Measurements from ENCODE around the gene SMAD4. TPM values are rescaled to one million over a fixed set of nuclear protein-coding genes. Genes with fewer than 3 reads are reported as not detected.

Gene SMAD4
- total RNA-seq, 1 experiment from 2014 or later = 75.8 TPM

- CTCF ChIA-PET = interaction anchor here (0.6 to 1.6 kb wide), 3 partner anchors 9 to 200 kb away, joined by 3 to 5 read pairs (median 3); no protein-coding TSS in a partner anchor
- H3K36me3 Mint-ChIP-seq (ENCODE audit: insufficient read depth, unreplicated experiment) = peaks cover 8% of the 10 kb centered on the region
- no TSS peak for BruUV-seq (replicated peaks)
- H3K4me1 Mint-ChIP-seq (ENCODE audit: insufficient read depth, unreplicated experiment) = no peaks in the 10 kb centered on the region
- POLR2A ChIA-PET = interaction anchor here (2.2 kb wide), 1 partner anchor 10 kb away, joined by 11 read pairs; the partner anchor contains the start of gene SMAD4
- TF ChIP-seq, protein P1, sequence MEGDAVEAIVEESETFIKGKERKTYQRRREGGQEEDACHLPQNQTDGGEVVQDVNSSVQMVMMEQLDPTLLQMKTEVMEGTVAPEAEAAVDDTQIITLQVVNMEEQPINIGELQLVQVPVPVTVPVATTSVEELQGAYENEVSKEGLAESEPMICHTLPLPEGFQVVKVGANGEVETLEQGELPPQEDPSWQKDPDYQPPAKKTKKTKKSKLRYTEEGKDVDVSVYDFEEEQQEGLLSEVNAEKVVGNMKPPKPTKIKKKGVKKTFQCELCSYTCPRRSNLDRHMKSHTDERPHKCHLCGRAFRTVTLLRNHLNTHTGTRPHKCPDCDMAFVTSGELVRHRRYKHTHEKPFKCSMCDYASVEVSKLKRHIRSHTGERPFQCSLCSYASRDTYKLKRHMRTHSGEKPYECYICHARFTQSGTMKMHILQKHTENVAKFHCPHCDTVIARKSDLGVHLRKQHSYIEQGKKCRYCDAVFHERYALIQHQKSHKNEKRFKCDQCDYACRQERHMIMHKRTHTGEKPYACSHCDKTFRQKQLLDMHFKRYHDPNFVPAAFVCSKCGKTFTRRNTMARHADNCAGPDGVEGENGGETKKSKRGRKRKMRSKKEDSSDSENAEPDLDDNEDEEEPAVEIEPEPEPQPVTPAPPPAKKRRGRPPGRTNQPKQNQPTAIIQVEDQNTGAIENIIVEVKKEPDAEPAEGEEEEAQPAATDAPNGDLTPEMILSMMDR (IDR thresholded peaks at IDR 0.05; ENCODE audit: unreplicated experiment) = no peak
- intact Hi-C loops (cut with micrococcal nuclease) = no loop called here
- H3K27ac Mint-ChIP-seq (ENCODE audit: low read depth, unreplicated experiment) = no peak overlapping the region
- no peaks in the 10 kb centered on the region for H3K27me3 Mint-ChIP-seq (ENCODE audit: insufficient read depth, unreplicated experiment)
- DNase-seq (ENCODE audit: unreplicated experiment) = no peak
- no peak overlapping the region for H3K4me3 Mint-ChIP-seq (ENCODE audit: unreplicated experiment)
- H3K9me3 Mint-ChIP-seq (ENCODE audit: unreplicated experiment) = no peaks in the 10 kb centered on the region
These were observed 9.5 kb upstream of the SMAD4 start for GRCh38 chr18:51020536-51020935.

DNA sequence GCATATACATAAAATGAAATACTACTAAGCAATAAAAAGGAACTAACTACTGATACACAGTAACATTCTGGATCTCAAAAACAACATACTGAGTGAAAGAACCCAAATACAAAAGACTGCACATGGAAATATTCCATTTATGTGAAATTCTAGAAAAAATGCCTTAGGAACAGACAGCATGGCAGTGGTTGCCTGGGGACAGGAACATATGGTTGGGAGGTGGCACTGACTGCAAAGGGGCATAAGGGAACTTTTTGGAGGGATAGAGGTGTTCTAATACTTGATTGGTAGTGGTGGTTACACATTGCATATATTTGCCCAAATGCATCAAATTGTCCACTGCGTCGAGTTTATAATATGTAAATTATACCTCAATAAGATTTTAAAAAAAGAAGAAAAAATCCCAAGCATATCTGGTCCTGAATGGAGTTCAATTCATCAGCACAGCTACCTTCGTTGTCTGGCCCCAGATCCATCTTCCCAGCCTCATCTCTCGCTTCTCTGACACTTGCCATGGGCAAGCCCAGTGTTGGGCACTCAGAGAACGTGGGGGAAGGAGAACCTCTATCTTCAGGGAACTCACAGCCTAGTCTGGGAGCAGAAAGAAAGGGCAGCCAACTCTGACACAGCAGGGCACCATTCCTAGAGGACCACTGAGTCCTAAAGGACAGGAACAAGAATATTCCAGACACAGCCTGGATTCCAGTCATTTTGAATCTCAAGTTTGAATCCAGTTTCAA is 8.6 kb upstream of the SMAD4 start:
- no TSS peak for BruUV-seq (replicated peaks)
- CTCF ChIA-PET = interaction anchor here (1.6 kb wide), 1 partner anchor 8 kb away, joined by 5 read pairs; no protein-coding TSS in a partner anchor
- Mint-ChIP-seq H3K4me1 (ENCODE audit: insufficient read depth, unreplicated experiment) (no peaks in the 10 kb centered on the region), H3K27ac (ENCODE audit: low read depth, unreplicated experiment) (no peak overlapping the region), H3K27me3 (ENCODE audit: insufficient read depth, unreplicated experiment) (no peaks in the 10 kb centered on the region), H3K9me3 (ENCODE audit: unreplicated experiment) (no peaks in the 10 kb centered on the region), H3K36me3 (ENCODE audit: insufficient read depth, unreplicated experiment) (peaks cover 8% of the 10 kb centered on the region), H3K4me3 (ENCODE audit: unreplicated experiment) (no peak overlapping the region)
- POLR2A ChIA-PET = interaction anchor here (2.2 kb wide), 1 partner anchor 9 kb away, joined by 11 read pairs; the partner anchor contains the start of gene SMAD4
- DNase-seq (ENCODE audit: unreplicated experiment) = no peak
- TF ChIP-seq, protein P1 (IDR thresholded peaks at IDR 0.05; ENCODE audit: unreplicated experiment) = no peak
- intact Hi-C loops (cut with micrococcal nuclease) = no loop called here

DNA sequence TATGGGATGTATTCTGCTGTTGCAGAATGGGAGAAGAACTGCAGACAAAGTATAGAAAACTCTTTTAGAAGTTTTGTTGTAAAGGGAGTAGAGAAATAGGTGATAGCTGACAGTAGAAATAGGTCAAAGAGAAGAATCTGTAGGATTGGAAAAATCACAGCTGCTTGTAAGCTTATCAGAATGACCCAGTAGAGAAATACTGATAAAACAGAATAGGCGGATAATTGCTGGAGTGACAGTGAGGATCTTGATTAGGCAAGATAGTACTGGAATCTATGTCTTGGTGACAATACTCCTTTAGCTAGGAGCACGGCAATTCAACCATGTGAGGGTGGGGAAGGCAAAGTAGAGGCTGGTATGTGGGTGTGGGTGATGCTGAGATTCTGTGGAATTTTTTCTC is 4.5 kb upstream of the SMAD4 start:
- POLR2A ChIA-PET = interaction anchor here (0.7 to 0.9 kb wide), 3 partner anchors 14 to 58 kb away, joined by 3 to 4 read pairs (median 3); no protein-coding TSS in a partner anchor
- H3K36me3 Mint-ChIP-seq (ENCODE audit: insufficient read depth, unreplicated experiment) = peaks cover 16% of the 10 kb centered on the region
- TF ChIP-seq, protein P1 (IDR thresholded peaks at IDR 0.05; ENCODE audit: unreplicated experiment) = no peak
- CTCF ChIA-PET = interaction anchor here (0.8 kb wide), 1 partner anchor 38 kb away, joined by 4 read pairs; no protein-coding TSS in a partner anchor
- no TSS peak for BruUV-seq (replicated peaks)
- no peak overlapping the region for H3K4me3 Mint-ChIP-seq (ENCODE audit: unreplicated experiment)
- no peak for DNase-seq (ENCODE audit: unreplicated experiment)
- H3K9me3 Mint-ChIP-seq (ENCODE audit: unreplicated experiment) = no peaks in the 10 kb centered on the region
- H3K27ac Mint-ChIP-seq (ENCODE audit: low read depth, unreplicated experiment) = no peak overlapping the region
- H3K27me3 Mint-ChIP-seq (ENCODE audit: insufficient read depth, unreplicated experiment) = no peaks in the 10 kb centered on the region
- intact Hi-C loops (cut with micrococcal nuclease) = loop anchor here (5.0 kb wide), 1 partner anchor 203 kb away; the partner anchor contains the start of gene MRO
- H3K4me1 Mint-ChIP-seq (ENCODE audit: insufficient read depth, unreplicated experiment) = peaks cover 7% of the 10 kb centered on the region

GRCh38 chr18:51028201-51028805 is 1.7 kb upstream of the SMAD4 start:
- peak overlapping the region; percentile 100 for H3K27ac Mint-ChIP-seq (ENCODE audit: low read depth, unreplicated experiment)
- no TSS peak for BruUV-seq (replicated peaks)
- H3K36me3 Mint-ChIP-seq (ENCODE audit: insufficient read depth, unreplicated experiment) = peaks cover 23% of the 10 kb centered on the region
- H3K4me1 Mint-ChIP-seq (ENCODE audit: insufficient read depth, unreplicated experiment) = peaks cover 19% of the 10 kb centered on the region
- peak; percentile 52 for DNase-seq (ENCODE audit: unreplicated experiment)
- no peaks in the 10 kb centered on the region for H3K27me3 Mint-ChIP-seq (ENCODE audit: insufficient read depth, unreplicated experiment)
- POLR2A ChIA-PET = interaction anchor here (0.8 to 6.8 kb wide), 7 partner anchors 14 to 310 kb away, joined by 3 to 187 read pairs (median 22); partner anchors contain the start of gene ELAC1
- H3K9me3 Mint-ChIP-seq (ENCODE audit: unreplicated experiment) = no peaks in the 10 kb centered on the region
- CTCF ChIA-PET = interaction anchor here (1.7 to 2.2 kb wide), 3 partner anchors 23 to 210 kb away, joined by 6 to 13 read pairs (median 11); partner anchors contain the start of gene MRO
- TF ChIP-seq, protein P1 (IDR thresholded peaks at IDR 0.05; ENCODE audit: unreplicated experiment) = no peak
- intact Hi-C loops (cut with micrococcal nuclease) = loop anchor here (5.0 kb wide), 1 partner anchor 206 kb away; the partner anchor contains the start of gene MRO
- peak overlapping the region; percentile 96 for H3K4me3 Mint-ChIP-seq (ENCODE audit: unreplicated experiment)

Measured in MCF 10A (cell line).